Measurements from ENCODE around the gene YIF1A. TPM values are rescaled to one million over a fixed set of nuclear protein-coding genes. Genes with fewer than 3 reads are reported as not detected.
A peak's percentile ranks its signal among the peaks of the same experiment; 100 is the strongest.

The YIF1A gene
- total RNA-seq, 1 experiment from 2014 or later: 188 TPM

GRCh38 chr11:66291706-66292542, 3.0 kb upstream of the YIF1A start, which contains the start of gene TMEM151A:
TSS of gene TMEM151A (plus strand) at chr11:66291894. CDS start at chr11:66292014, 120 bp downstream.
- in situ Hi-C loops (cut with HindIII; ENCODE audit: low pct_unique_long_range_greater_than_20kb, low sequenced_read_pairs): no loop called here
- no peak for DNase-seq (ENCODE audit: low read depth)

- DNase-seq (ENCODE audit: low read depth): no peak
- in situ Hi-C loops (cut with HindIII; ENCODE audit: low pct_unique_long_range_greater_than_20kb, low sequenced_read_pairs): no loop called here
Observed at GRCh38 chr11:66291303-66291705, 2.4 kb upstream of the YIF1A start.

- no peak for DNase-seq (ENCODE audit: low read depth)
- in situ Hi-C loops (cut with HindIII; ENCODE audit: low pct_unique_long_range_greater_than_20kb, low sequenced_read_pairs): no loop called here
Observed at GRCh38 chr11:66290330-66290621, 1.3 kb upstream of the YIF1A start.

GRCh38 chr11:66289548-66290329, 796 bp upstream of the YIF1A start:
- in situ Hi-C loops (cut with HindIII; ENCODE audit: low pct_unique_long_range_greater_than_20kb, low sequenced_read_pairs): no loop called here
- DNase-seq (ENCODE audit: low read depth): no peak

GRCh38 chr11:66287889-66288670, 863 bp downstream of the YIF1A start:
- DNase-seq (ENCODE audit: low read depth): no peak
- in situ Hi-C loops (cut with HindIII; ENCODE audit: low pct_unique_long_range_greater_than_20kb, low sequenced_read_pairs): no loop called here

- no peak for DNase-seq (ENCODE audit: low read depth)
- in situ Hi-C loops (cut with HindIII; ENCODE audit: low pct_unique_long_range_greater_than_20kb, low sequenced_read_pairs): no loop called here
Observed at GRCh38 chr11:66287211-66287888, 1.6 kb downstream of the YIF1A start.

- no peak for DNase-seq (ENCODE audit: low read depth)
- in situ Hi-C loops (cut with HindIII; ENCODE audit: low pct_unique_long_range_greater_than_20kb, low sequenced_read_pairs): no loop called here
Observed at GRCh38 chr11:66286699-66287098, 2.2 kb downstream of the YIF1A start.

- no peak for DNase-seq (ENCODE audit: low read depth)
- in situ Hi-C loops (cut with HindIII; ENCODE audit: low pct_unique_long_range_greater_than_20kb, low sequenced_read_pairs): no loop called here
Observed at GRCh38 chr11:66285250-66285947, 3.5 kb downstream of the YIF1A start.

- in situ Hi-C loops (cut with HindIII; ENCODE audit: low pct_unique_long_range_greater_than_20kb, low sequenced_read_pairs): no loop called here
- no peak for DNase-seq (ENCODE audit: low read depth)
Observed at GRCh38 chr11:66284526-66285078, 4.3 kb downstream of the YIF1A start.

- in situ Hi-C loops (cut with HindIII; ENCODE audit: low pct_unique_long_range_greater_than_20kb, low sequenced_read_pairs): no loop called here
Observed at GRCh38 chr11:66283461-66284105, 5.4 kb downstream of the YIF1A start.

GRCh38 chr11:66282468-66283455, 6.2 kb downstream of the YIF1A start:
- peak; percentile 86 for DNase-seq (ENCODE audit: low read depth)
- in situ Hi-C loops (cut with HindIII; ENCODE audit: low pct_unique_long_range_greater_than_20kb, low sequenced_read_pairs): no loop called here

More at GRCh38 chr11:66283461-66284105, 5.4 kb downstream of the YIF1A start:
- no peak for DNase-seq (ENCODE audit: low read depth)

- in situ Hi-C loops (cut with HindIII; ENCODE audit: low pct_unique_long_range_greater_than_20kb, low sequenced_read_pairs): no loop called here
- no peak for DNase-seq (ENCODE audit: low read depth)
Observed at GRCh38 chr11:66281776-66282467, 7.0 kb downstream of the YIF1A start.

- DNase-seq (ENCODE audit: low read depth): no peak
- in situ Hi-C loops (cut with HindIII; ENCODE audit: low pct_unique_long_range_greater_than_20kb, low sequenced_read_pairs): no loop called here
Observed at GRCh38 chr11:66281001-66281400, 7.9 kb downstream of the YIF1A start.

- in situ Hi-C loops (cut with HindIII; ENCODE audit: low pct_unique_long_range_greater_than_20kb, low sequenced_read_pairs): no loop called here
- DNase-seq (ENCODE audit: low read depth): no peak
Observed at GRCh38 chr11:66280428-66280827, 8.5 kb downstream of the YIF1A start.

GRCh38 chr11:66279092-66279734, 9.7 kb downstream of the YIF1A start:
- no peak for DNase-seq (ENCODE audit: low read depth)
- in situ Hi-C loops (cut with HindIII; ENCODE audit: low pct_unique_long_range_greater_than_20kb, low sequenced_read_pairs): no loop called here

Data from Caki2 (cell line).